NB4 (cell line): ENCODE results near the gene USP36.
A peak's percentile ranks its signal among the peaks of the same experiment; 100 is the strongest.
"Not testable (repeated sequence)": the region's sequence is repeated elsewhere in the genome, so short reads cannot be mapped to it uniquely, and the experiment has no call there.

Experiments
- DNase-seq: peaks from one replicate; pipeline ENCODE4 v3.0.0; 2010; ENCODE audit warnings: low read depth
- H3K4me3 ChIP-seq: one replicate; pipeline ENCODE4 v1.5.1; 2011; ENCODE audit warnings: mild to moderate bottlenecking, low read depth, low read length, moderate library complexity
- CTCF ChIP-seq: IDR thresholded peaks from one replicate; pipeline ENCODE4 v1.5.1; 2012; ENCODE audit warnings: low read depth, low read length
- MAX ChIP-seq: IDR thresholded peaks from 2 replicates; pipeline ENCODE4 v1.6.1; 2011; ENCODE audit warnings: low read depth, low read length
- MYC ChIP-seq: IDR thresholded peaks from 2 replicates; pipeline ENCODE4 v1.6.1; 2011; ENCODE audit warnings: low read depth, low read length
- POLR2A ChIP-seq: IDR thresholded peaks from 2 replicates; pipeline ENCODE4 v1.6.1; 2011; ENCODE audit warnings: mild to moderate bottlenecking; ENCODE audit not compliant: insufficient read length; ENCODE audit errors: extremely low read depth

USP36 gene

GRCh38 chr17:78879635-78880186 is 39.1 kb upstream of the USP36 start:
- TF ChIP-seq MYC (no peak), CTCF (no peak), POLR2A (no peak), MAX (no peak)
- DNase-seq, result no peak
- no peak overlapping the region for H3K4me3 ChIP-seq

- H3K4me3 ChIP-seq, result no peak overlapping the region
- no peak for DNase-seq
- TF ChIP-seq MYC (no peak), CTCF (no peak), POLR2A (no peak), MAX (no peak)
Measured at GRCh38 chr17:78878871-78879527, 38.4 kb upstream of the USP36 start.

GRCh38 chr17:78878261-78878660 is 37.6 kb upstream of the USP36 start:
- TF ChIP-seq MYC (no peak), MAX (no peak), CTCF (no peak), POLR2A (no peak)
- no peak for DNase-seq
- no peak overlapping the region for H3K4me3 ChIP-seq

- not testable (repeated sequence) for H3K4me3 ChIP-seq, DNase-seq
Measured at GRCh38 chr17:78876954-78877517, 36.4 kb upstream of the USP36 start.

GRCh38 chr17:78876094-78876597 is 35.5 kb upstream of the USP36 start:
- TF ChIP-seq POLR2A (no peak), MAX (no peak), MYC (no peak), CTCF (no peak)
- DNase-seq, result no peak
- H3K4me3 ChIP-seq, result no peak overlapping the region

- peak; percentile 49 for DNase-seq
Measured at GRCh38 chr17:78875363-78876093, 34.9 kb upstream of the USP36 start.

More at GRCh38 chr17:78875363-78876093, 34.9 kb upstream of the USP36 start:
- no peak overlapping the region for H3K4me3 ChIP-seq
- TF ChIP-seq MYC (no peak), POLR2A (no peak), CTCF (no peak), MAX (no peak)
